ENCODE results near the gene LETM1. TPM values are rescaled to one million over a fixed set of nuclear protein-coding genes. Genes with fewer than 3 reads are reported as not detected.
A peak's percentile ranks its signal among the peaks of the same experiment; 100 is the strongest.

Gene LETM1
- total RNA-seq, 1 experiment from 2014 or later, result 18.6 TPM

- H3K9me3 ChIP-seq (replicated peaks), result no peaks in the 10 kb centered on the region
- H3K4me1 ChIP-seq (replicated peaks), result peaks cover 13% of the 10 kb centered on the region
- H3K27ac ChIP-seq, result no peak within 1 kb of the TSS
- DNase-seq (ENCODE audit: low read depth in 1 of 2, low spot score in 2 of 2), result no peak
- no peaks in the 10 kb centered on the region for H3K36me3 ChIP-seq
- H3K27me3 ChIP-seq (replicated peaks), result peaks cover 5% of the 10 kb centered on the region; the same call in 1 of the 2 replicates
- peak within 1 kb of the TSS; percentile 44 for H3K4me3 ChIP-seq
These were observed 63.0 kb downstream of the LETM1 start, which contains the start of gene FGFR3 for GRCh38 chr4:1792832-1793495. TSS of gene FGFR3 (plus strand) at chr4:1793293. CDS start at chr4:1793935, 642 bp downstream.

GRCh38 chr4:1792158-1792831 lies 63.7 kb downstream of the LETM1 start:
- H3K4me1 ChIP-seq (replicated peaks), result peaks cover 13% of the 10 kb centered on the region
- no peaks in the 10 kb centered on the region for H3K36me3 ChIP-seq
- no peak for DNase-seq (ENCODE audit: low read depth in 1 of 2, low spot score in 2 of 2)
- peaks cover 5% of the 10 kb centered on the region; the same call in 1 of the 2 replicates for H3K27me3 ChIP-seq (replicated peaks)
- H3K9me3 ChIP-seq (replicated peaks), result no peaks in the 10 kb centered on the region
- H3K27ac ChIP-seq, result no peak overlapping the region
- no peak overlapping the region for H3K4me3 ChIP-seq

GRCh38 chr4:1790005-1790404 lies 66.0 kb downstream of the LETM1 start:
- peaks cover 13% of the 10 kb centered on the region for H3K4me1 ChIP-seq (replicated peaks)
- DNase-seq (ENCODE audit: low read depth in 1 of 2, low spot score in 2 of 2), result no peak
- H3K27ac ChIP-seq, result no peak overlapping the region
- no peaks in the 10 kb centered on the region for H3K36me3 ChIP-seq
- H3K27me3 ChIP-seq (replicated peaks), result peaks cover 5% of the 10 kb centered on the region; the same call in 1 of the 2 replicates
- no peaks in the 10 kb centered on the region for H3K9me3 ChIP-seq (replicated peaks)
- no peak overlapping the region for H3K4me3 ChIP-seq

GRCh38 chr4:1789552-1789951 lies 66.4 kb downstream of the LETM1 start:
- no peaks in the 10 kb centered on the region for H3K36me3 ChIP-seq
- peaks cover 9% of the 10 kb centered on the region for H3K4me1 ChIP-seq (replicated peaks)
- H3K4me3 ChIP-seq, result no peak overlapping the region
- peaks cover 5% of the 10 kb centered on the region; the same call in 1 of the 2 replicates for H3K27me3 ChIP-seq (replicated peaks)
- H3K27ac ChIP-seq, result no peak overlapping the region
- no peaks in the 10 kb centered on the region for H3K9me3 ChIP-seq (replicated peaks)
- no peak for DNase-seq (ENCODE audit: low read depth in 1 of 2, low spot score in 2 of 2)

- H3K9me3 ChIP-seq (replicated peaks), result no peaks in the 10 kb centered on the region
- H3K4me1 ChIP-seq (replicated peaks), result no peaks in the 10 kb centered on the region
- H3K4me3 ChIP-seq, result no peak overlapping the region
- no peak overlapping the region for H3K27ac ChIP-seq
- no peaks in the 10 kb centered on the region for H3K36me3 ChIP-seq
- no peak for DNase-seq (ENCODE audit: low read depth in 1 of 2, low spot score in 2 of 2)
- H3K27me3 ChIP-seq (replicated peaks), result no peaks in the 10 kb centered on the region; the same call in 1 of the 2 replicates
These were observed 67.5 kb downstream of the LETM1 start for GRCh38 chr4:1788254-1788973.

- Histone ChIP-seq H3K4me3 (no peak overlapping the region), H3K27me3 (replicated peaks) (no peaks in the 10 kb centered on the region; the same call in 1 of the 2 replicates), H3K27ac (no peak overlapping the region), H3K36me3 (no peaks in the 10 kb centered on the region), H3K9me3 (replicated peaks) (no peaks in the 10 kb centered on the region), H3K4me1 (replicated peaks) (no peaks in the 10 kb centered on the region)
- no peak for DNase-seq (ENCODE audit: low read depth in 1 of 2, low spot score in 2 of 2)
These were observed 68.4 kb downstream of the LETM1 start for GRCh38 chr4:1787411-1788077.

- Histone ChIP-seq H3K4me3 (no peak overlapping the region), H3K4me1 (replicated peaks) (no peaks in the 10 kb centered on the region), H3K9me3 (replicated peaks) (no peaks in the 10 kb centered on the region), H3K27me3 (replicated peaks) (no peaks in the 10 kb centered on the region), H3K27ac (no peak overlapping the region), H3K36me3 (no peaks in the 10 kb centered on the region)
- no peak for DNase-seq (ENCODE audit: low read depth in 1 of 2, low spot score in 2 of 2)
These were observed 69.2 kb downstream of the LETM1 start for GRCh38 chr4:1786544-1787362.

GRCh38 chr4:1785592-1785991 lies 70.4 kb downstream of the LETM1 start:
- no peaks in the 10 kb centered on the region for H3K4me1 ChIP-seq (replicated peaks)
- DNase-seq (ENCODE audit: low read depth in 1 of 2, low spot score in 2 of 2), result no peak
- no peaks in the 10 kb centered on the region for H3K36me3 ChIP-seq
- no peaks in the 10 kb centered on the region for H3K27me3 ChIP-seq (replicated peaks)
- H3K27ac ChIP-seq, result no peak overlapping the region
- H3K4me3 ChIP-seq, result no peak overlapping the region
- H3K9me3 ChIP-seq (replicated peaks), result no peaks in the 10 kb centered on the region

GRCh38 chr4:1784789-1785591 lies 71.0 kb downstream of the LETM1 start:
- Histone ChIP-seq H3K27ac (no peak overlapping the region), H3K4me1 (replicated peaks) (no peaks in the 10 kb centered on the region), H3K27me3 (replicated peaks) (no peaks in the 10 kb centered on the region), H3K9me3 (replicated peaks) (no peaks in the 10 kb centered on the region), H3K36me3 (no peaks in the 10 kb centered on the region), H3K4me3 (no peak overlapping the region)
- no peak for DNase-seq (ENCODE audit: low read depth in 1 of 2, low spot score in 2 of 2)

GRCh38 chr4:1784395-1784788 lies 71.6 kb downstream of the LETM1 start:
- no peak overlapping the region for H3K4me3 ChIP-seq
- H3K9me3 ChIP-seq (replicated peaks), result no peaks in the 10 kb centered on the region
- H3K27me3 ChIP-seq (replicated peaks), result no peaks in the 10 kb centered on the region
- H3K27ac ChIP-seq, result no peak overlapping the region
- no peaks in the 10 kb centered on the region for H3K36me3 ChIP-seq
- no peak for DNase-seq (ENCODE audit: low read depth in 1 of 2, low spot score in 2 of 2)
- H3K4me1 ChIP-seq (replicated peaks), result no peaks in the 10 kb centered on the region

- H3K4me1 ChIP-seq (replicated peaks), result no peaks in the 10 kb centered on the region
- no peaks in the 10 kb centered on the region for H3K9me3 ChIP-seq (replicated peaks)
- no peak for DNase-seq (ENCODE audit: low read depth in 1 of 2, low spot score in 2 of 2)
- H3K27ac ChIP-seq, result no peak overlapping the region
- no peaks in the 10 kb centered on the region for H3K36me3 ChIP-seq
- no peak overlapping the region for H3K4me3 ChIP-seq
- H3K27me3 ChIP-seq (replicated peaks), result no peaks in the 10 kb centered on the region
These were observed 72.0 kb downstream of the LETM1 start for GRCh38 chr4:1783970-1784369.

GRCh38 chr4:1783015-1783414 lies 72.9 kb downstream of the LETM1 start:
- H3K4me1 ChIP-seq (replicated peaks), result peaks cover 3% of the 10 kb centered on the region
- no peak for DNase-seq (ENCODE audit: low read depth in 1 of 2, low spot score in 2 of 2)
- H3K27ac ChIP-seq, result no peak overlapping the region
- H3K4me3 ChIP-seq, result no peak overlapping the region
- H3K36me3 ChIP-seq, result no peaks in the 10 kb centered on the region
- H3K27me3 ChIP-seq (replicated peaks), result no peaks in the 10 kb centered on the region
- no peaks in the 10 kb centered on the region for H3K9me3 ChIP-seq (replicated peaks)

Measured in SJSA1 (cell line).